ENCODE data around the gene KCNMA1.
"Not testable (repeated sequence)": the region's sequence is repeated elsewhere in the genome, so short reads cannot be mapped to it uniquely, and the experiment has no call there.

KCNMA1 gene

DNA sequence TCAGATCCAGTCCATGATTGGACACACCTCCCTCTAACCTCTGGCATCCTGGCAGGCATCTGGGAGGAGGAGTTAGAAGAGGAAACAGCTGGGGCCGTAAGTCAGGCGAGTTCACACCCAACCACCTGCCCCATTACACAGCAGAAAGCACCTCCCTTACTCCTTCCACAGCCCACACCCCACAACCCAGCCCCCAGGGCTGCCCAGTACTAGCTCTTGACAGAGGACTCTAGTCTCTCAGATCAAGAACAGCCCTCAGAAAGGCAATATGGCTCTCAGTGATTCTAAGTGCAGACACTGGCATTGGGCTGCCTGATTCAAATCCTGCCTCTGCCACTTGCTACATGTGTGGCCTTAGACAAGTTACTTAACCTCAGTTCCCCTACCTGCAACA, 34.1 kb downstream of the KCNMA1 start:
- DNase-seq, result peak; percentile 17

DNA sequence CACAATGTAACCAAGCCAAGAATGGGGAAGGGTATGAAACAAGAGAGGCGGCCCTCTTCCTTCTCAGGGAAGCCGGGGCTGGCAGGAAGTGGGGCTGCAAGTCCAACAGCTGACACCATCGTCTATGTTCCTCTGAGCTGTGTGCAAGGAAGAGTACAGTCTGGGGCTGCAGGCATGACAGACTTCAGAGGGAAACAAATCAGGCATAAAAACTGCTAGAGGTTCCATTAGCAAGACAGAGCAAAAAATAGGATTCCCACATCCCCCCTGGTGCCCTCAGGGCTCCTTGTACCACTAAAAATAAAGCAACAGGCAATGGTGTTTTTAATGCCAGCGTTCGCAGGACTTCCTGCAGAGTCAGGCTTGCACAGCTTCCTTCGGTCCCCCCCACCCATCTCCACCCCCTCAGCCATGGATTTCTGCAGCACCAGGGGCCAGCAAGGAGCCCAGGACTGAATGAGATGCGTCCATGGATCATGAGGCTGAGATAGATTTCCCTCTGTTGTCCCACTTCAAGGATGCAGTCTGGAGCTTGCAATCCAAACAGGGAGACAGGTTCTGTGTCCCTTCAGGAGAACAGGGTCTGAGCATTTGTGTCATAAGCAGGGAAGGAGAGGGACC, 34.6 kb downstream of the KCNMA1 start:
- DNase-seq, result no peak

DNA sequence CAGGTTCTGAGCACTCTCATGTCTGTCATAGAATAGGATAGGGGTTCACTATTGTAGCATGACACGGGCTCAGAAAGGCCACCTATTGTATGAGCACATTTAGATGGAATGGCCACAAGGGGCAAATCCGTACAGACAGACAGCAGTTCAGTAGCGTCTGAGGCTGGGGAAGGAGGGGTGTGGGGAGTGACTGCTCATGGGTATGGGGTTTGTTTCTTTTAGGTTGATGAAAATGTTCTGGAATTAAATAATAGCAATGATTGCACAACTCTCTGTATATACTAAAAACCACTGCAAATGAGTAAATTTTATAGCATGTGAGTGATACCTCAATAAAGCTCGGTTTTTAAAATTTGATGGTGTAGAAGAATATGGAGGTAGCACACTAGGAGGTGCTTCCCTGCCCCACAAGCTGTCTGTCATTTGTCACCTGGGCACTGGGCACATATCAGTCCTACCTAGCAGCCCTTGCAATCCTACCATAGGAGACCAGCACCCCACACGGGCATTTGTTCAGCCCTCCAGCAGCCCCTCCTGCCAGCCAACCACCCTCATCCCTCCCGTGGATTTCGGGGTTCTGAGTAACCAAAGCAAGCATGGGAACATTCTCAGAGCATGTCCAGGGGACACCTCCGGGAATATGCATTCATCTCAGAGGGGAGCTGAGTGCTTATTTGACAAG, 35.2 kb downstream of the KCNMA1 start:
- no peak for DNase-seq

DNA sequence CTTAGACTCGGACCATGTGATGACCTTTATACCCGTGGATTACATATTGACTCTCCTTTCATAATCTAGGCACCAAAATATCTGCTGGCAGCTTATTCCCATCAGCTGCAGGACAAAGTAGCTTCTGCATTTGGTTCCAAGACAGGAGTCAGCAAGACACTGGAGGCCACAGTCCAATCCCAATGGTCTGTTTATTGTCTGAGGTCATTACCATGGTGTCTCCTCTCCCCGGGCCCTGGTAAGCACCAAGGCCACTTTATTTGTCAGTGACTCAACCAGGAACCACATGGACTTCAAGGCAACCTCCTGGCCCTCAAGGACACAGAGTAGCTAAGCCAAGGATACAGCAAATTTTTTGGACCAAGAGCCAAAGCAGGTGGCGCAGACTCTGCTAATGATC, 36.1 kb downstream of the KCNMA1 start:
- DNase-seq, result no peak

DNA sequence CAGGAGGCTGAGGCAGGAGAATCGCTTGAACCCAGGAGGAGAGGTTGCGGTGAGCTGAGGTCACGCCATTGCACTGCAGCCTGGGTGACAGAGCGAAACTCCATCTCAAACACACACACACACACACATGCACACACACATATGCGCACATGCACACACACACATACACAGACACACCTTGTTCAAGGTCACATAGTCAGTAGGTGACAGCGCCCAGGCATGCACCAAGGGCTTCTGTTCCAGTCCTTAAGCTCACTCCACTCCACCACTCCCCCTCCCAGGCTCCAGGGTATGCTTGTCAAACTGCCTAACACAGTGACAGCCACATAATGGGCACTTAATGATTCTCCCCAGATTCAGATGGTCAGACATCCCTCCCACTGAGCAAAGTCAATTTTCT, 37.0 kb downstream of the KCNMA1 start:
- no peak for DNase-seq

DNA sequence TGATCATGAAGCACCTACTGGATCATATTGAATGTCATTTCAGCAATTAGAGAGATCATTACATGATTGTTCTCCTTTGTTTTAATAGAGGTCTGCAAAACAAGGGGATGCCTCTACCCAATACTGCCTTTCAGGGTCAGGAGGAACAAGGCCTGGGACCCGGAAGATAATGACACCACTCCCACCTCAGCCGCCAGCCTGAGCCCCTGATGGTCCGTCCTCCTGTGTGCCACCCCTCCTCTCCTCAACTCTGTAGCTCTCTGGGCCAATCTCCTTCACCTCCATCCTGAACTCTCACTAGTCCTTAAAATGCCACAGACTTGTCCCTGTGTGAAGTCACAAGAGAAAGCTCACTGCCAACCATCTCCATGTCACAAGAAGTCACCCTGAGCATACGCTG, 38.0 kb downstream of the KCNMA1 start:
- DNase-seq, result no peak

DNA sequence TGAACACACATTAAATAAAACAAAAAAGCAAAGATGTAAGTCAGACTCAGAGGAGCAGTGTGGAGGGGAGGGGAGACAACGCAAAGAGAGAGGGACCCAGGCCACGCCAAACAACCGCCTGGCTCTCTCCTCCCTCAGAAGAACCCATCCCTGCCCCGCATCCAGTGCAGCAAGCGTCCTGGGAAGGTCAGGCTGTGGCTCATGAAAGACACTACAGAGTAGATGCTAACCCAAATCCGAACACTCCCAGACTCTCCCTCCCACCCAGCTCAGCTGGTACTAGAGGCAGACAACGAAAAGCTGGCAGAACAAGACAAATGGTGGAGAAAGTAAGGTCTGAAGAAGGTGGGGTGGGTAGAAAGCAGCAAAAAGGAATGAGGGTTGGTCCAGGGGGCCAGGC, 39.0 kb downstream of the KCNMA1 start:
- no peak for DNase-seq

DNA sequence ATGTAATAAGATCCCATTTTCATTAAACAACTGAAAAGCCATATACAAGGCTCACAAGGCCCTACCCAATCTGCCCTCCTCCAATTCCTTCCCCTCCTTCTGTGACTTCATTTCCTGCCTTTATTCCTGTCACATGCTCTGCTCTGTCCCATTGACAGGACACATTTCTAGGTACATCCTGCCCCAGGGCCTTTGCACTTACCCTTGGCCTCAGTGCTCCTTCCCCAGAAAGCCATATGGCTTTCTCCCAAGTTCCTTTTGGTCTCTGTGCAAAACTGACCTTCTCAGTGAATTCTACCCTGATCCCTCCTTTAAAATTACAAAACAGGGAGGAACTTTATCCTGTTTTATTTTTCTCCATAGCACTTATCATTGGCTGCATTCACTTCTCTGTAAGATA, 40.0 kb downstream of the KCNMA1 start:
- no peak for DNase-seq

DNA sequence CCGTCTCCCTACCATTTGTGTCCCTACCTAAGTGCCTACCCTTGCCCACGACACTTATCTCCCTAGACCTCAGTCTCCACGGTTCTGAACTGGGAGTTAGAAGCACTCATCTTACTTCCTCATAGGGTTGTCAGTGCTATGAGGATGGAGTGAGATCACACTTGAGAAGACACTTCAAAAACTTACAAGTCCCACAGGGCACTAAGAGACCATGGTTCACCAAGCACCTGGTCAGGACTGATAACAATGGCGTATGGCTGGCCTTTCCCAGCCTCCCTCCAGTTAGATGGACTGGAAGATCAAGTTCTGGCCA, 43.2 kb downstream of the KCNMA1 start:
- no peak for DNase-seq

DNA sequence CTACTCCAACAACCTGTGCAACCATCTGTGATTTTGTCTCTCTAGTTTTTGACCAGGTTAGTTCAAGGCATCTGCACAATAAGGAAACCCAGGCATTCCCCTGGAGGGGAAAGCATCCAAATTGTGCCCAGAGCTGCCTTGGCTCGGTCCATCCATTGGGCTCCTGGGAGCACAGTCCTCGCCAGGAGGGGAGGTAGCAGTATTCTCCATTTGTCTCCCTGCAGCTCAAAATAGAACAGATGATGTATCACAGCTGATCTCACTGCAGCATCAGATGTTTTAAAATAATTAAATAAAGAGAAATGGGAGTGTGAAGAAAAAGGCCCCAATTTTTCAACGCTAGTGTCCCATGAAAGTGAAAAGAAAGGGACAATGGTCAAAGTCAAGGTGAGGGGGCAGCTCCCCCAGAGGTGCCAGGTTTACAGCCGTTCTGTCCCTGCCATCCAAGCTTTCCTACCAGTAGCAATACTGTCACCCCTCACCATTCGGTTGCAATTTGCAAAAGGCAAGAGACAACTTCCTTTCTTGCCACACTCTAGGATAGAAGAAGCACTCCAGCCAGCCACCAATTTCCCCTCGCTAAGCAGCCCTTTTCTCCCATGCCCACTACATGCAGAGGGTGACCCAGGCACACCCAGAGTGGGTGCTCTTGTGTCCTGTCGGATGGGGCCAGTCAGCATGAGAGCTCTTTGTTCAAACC, 43.7 kb downstream of the KCNMA1 start:
- no peak for DNase-seq

DNA sequence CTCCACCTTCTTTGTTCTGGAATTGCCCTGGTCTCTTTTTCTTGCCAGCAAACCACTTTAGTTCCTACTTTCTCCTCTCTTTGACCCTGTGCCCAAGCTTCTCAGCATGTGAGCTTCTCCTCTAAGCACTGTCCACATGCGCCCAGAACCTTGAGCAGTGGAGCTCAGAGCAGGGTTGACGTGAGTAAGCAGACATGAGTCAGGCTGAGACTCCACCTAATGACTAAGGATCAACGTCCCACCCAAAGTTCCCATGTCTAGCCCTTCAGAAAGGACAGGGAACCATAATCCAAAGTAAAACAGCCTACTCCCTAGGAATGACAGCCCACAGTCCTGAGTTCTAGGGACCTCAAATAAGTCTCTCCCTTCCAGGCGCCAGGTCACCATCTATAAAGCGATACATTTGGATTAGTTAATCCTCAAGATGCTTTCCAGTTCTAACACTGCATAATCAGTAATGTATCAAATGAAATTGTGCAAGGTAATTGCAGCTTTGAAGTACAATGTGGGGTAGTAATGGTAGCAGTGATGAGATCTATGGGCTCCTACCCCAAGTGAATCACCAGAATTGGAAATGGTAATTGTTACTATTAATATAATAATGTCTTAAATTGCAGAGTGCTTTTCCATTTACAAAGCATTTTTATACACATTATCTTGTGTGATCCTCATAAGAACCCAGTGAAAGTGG, 44.5 kb downstream of the KCNMA1 start:
- DNase-seq, result no peak

DNA sequence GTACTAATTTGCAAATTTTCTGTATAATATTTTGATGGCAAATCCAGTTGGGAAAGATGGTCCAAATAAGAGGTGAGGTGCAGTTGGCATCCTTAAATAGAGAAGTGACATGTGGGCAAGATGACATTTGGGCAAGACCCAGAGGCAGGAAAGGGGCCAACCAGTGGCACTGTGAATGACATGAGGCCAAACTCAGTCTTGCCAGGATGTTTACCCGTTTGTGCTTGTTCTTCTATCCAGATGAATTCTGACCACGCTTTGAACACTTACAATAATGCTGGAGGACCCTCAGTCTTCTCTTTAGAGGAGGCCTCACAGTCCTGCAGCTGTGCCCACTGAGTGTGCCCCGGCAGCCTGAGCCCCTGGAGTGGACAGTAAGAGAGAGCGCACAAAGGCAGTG, 45.1 kb downstream of the KCNMA1 start:
- DNase-seq, result no peak

DNA sequence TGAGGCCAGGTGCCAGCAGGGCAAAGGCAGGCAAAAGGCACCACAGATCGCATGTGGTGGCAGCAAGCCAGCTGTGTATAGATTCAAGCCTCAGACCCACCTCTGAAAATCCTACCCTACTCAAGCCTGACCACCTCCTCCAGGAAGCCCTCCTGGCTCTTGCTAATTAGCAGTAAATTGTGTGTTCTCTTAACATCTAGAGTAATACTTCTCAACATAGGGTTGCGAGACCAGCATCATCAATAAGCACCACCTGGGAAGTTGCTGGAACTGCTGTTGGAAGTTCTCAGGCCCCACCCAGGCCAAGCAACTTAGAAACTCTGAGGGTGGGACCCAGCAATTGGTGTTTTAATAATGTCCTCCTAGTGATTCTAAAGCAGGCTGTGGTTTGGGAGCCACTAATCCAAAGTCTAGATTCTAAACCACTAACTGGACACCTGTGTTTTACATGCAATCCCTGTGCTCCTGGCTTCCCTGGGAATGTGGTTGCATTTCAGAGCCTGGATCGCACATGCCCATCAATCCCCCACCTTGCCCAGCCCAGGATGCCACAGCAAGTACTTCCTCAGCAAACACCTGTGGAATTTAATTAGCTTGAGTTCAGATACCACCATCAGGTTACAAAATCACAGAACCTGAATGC, 46.2 kb downstream of the KCNMA1 start:
- DNase-seq, result peak; percentile 57

DNA sequence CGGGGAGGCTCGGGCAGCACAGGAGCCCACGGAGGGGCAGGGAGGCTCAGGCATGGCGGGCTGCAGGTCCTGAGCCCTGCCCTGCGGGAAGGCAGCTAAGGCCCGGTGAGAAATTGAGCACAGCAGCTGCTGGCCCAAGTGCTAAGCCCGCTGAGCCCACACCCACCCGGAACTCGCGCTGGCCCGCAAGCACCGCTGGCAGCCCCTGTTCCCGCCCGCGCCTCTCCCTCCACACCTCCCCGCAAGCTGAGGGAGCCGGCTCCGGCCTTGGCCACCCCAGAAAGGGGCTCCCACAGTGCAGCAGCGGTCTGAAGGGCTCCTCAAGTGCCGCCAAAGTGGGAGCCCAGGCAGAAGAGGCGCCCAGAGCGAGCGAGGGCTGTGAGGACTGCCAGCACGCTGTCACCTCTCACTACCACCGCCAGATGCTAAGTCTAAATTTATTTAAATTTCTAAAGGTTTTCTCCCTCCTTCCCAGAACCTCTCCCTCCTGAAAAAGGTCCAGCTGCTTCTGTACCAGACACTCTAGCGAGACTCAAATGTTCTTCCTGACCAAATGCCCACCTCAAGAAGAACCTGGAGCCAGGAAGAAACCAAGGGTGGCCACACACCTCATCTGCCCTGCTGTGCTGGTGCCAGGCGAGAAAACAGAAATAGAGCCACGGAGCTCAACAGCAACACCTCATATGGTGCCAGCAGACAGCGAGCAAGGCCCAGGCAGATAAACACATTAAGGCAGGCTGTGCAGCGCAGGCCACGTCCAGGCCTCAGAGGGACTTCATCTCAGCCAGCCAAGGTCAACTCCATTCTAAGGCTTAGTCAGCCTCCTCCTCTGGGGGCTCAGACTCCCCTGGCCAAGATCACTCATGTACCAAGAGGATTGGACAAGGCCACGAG, 47.0 kb downstream of the KCNMA1 start:
- DNase-seq, result peak; percentile 57

DNA sequence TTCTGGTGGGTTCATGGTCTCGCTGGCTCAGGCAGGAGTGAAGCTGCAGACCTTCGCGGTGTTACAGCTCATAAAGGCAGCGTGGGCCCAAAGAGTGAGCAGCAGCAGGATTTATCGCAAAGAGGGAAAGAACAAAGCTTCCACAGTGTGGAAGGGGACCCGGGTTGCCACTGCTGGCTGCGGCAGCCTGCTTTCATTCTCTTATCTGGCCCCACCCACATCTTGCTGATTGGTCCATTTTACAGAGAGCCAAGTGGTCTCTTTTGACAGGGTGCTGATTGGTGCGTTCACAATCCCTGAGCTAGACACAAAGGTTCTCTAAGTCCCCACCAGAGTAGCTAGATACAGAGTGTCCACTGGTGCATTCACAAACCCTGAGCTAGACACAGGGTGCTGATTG, 47.9 kb downstream of the KCNMA1 start:
- DNase-seq, result not testable (repeated sequence)

DNA sequence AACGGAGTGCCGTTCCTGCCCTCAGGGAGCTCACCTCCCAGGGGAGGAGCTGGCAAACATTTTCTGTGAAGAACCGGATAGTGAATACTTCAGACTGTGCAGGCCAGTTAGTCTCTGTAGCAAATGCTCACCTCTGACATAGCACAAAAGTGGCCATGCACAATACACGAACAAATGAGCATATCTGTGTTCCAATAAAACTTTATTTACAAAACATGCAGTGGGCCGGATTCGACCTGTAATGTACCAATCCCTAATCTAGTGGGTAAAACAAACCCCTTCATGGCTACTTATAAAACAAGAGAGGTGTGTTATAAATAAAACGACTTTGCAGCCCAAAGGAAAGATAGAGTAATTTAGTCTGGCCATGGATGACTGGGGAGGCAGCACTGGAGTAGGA, 48.7 kb downstream of the KCNMA1 start:
- DNase-seq, result no peak

DNA sequence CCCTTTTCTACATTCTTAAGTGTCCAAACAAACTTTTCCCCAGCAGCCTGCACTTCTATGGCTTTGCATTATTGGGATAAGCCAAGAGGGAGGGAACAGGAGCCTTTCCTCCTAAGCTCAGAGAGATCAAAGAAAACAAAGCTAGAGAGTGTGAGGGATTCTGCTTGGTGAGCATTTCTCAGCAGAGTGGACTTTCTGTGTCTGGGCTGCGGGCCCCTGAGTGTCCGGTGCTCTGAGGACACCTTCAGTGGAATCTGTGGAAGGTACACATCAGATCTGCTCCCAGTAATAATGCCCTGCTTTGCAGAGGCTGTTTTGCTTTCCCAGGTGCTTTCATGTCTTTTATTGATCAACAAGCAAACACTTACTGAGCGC, 50.2 kb downstream of the KCNMA1 start:
- DNase-seq, result no peak

DNA sequence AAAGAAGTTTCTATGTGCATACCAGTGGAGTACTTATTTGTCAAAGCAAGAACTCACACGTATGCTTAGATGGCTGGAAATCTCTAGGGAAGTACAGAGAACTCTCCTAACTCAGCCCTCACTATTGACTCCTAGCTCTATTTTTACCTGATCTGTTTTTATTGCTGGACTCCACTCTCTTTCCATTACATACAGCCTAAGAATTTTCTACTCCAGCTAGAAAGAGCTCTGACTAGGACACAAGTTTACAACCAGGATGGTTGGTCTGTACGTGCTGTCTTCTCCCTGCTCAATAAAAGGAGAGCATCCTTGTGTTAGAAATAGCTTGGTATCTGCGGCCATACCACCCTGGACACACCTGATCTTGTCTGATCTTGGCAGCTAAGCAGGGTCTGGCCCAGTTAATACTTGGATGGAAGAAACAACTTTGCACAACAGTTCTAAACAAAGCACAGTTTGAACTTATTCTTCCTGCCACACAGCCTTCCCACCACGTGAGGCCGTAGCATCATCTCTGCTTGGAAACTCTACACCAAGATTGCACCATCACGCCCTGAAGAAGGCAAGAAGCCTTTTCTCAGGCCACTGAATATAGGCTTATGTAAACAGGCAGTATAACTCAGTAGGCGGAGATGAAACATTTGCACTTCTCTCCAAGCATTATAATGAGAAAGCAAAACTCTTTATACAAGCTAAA, 50.7 kb downstream of the KCNMA1 start:
- DNase-seq, result no peak

DNA sequence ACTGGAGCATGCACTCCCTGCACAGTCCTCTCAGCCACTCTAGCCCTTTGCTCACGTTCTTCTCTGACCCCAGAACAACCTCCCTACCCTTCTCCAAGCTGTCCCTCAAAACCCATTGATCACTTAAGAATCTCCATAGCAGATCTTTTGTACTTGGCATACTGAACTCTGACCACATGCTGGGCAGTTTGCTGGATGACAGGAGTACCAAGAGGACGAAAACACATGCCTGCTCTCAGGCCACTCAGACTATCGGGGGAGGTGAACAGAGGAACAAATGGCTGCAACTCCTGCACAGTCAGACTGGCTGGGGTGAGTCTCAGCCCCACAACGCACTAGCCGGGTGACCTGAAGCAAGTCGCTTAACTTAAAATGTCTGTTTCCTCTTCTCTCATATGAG, 52.7 kb downstream of the KCNMA1 start:
- DNase-seq, result no peak

DNA sequence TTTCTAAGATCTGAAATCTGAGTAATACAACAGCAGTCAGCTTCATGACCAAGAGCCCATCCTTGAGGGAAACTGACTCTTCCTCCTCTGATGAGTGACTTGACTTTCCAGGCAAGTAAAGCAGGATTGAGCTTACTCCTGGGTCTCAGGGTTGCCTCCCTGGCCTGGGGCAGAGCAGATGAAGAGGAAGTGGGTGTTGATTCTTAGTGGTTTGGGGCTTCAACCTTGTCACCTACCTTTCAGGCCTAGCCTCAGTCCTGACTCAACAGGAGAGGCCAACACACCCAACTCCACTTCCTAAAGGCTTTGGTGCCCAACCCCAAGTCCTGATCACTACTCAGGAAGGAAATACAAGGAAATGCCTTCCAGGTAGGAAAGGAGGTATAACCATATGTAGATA, 54.1 kb downstream of the KCNMA1 start:
- DNase-seq, result no peak

DNA sequence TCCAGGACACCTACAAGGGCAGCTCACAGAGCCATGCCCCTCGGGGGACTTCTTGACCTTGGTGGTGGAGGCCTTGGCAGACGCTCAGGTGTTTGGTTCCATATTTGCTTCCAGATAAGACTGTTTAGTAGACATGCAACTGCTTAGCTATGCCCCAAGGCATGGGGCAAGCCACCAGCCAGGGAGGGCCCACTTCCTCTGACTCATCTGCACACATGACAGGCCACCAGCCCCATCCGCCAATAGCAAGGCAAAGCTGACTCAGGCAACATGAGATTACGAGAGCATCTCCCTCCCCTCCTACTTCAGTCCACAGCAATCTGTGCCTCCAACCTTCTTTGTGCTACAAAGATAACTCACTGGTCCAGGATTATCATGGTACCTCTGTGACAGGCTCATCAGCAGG, 54.9 kb downstream of the KCNMA1 start:
- DNase-seq, result no peak

DNA sequence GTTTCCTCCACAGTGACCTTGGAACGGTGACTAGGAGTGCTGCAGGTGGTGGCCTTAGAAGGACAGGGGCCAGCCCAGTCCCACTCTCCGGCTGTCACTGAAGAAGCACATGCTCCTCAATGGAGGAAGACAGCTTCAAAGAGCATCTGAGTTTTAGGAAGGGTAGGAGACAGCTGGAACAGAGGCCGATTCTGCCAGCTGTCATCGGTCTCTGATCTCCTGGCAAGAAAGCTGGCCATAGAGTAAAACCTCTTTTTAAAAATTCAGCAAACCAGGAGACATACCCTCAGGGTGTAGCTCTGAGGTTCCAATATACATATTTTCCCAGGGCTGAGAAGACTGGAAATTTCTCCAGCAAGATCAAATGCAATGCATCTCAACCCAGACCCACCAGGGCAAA, 55.9 kb downstream of the KCNMA1 start:
- DNase-seq, result no peak

All from NCI-H1694 treated with DMSO at 0.1 percent for 48 hours (cell line).